ENCODE measurements around the gene NIN. TPM values are rescaled to one million over a fixed set of nuclear protein-coding genes. Genes with fewer than 3 reads are reported as not detected.

NIN gene
- total RNA-seq, 1 experiment from 2014 or later, result 36.5 TPM

DNA sequence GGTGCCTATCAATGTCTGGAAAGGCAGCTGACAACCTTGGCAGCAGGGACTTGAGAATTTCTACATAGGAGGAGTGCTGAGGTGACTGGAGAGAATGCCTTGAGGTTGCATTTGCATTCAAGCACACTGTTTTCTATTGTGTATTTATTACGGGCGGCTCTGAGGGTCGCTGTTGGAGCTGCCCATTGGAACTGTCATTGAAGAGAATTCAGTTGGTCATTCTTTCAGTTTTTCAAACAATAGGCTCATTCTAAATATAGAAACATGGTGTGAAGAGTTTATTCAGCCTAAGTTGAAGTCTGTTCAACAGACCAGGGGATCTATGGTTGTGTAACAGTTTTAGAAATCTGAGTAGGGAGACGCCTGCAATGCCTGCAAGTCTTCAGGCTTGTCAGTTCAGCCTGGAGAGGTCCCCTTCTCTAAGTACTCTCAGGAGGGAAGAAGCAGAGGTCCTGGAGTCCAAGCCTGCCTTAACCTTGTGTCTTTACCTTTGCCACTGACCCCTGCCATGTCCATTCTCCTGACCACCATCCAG lies 31.1 kb upstream of the NIN start:
- no peaks in the 10 kb centered on the region for H4K20me1 ChIP-seq (ENCODE audit: insufficient read depth)
- intact Hi-C loops (cut with micrococcal nuclease; ENCODE audit: unreplicated experiment), result loop anchor here (5.0 kb wide), 1 partner anchor 85 kb away; no protein-coding TSS in a partner anchor
- no peaks in the 10 kb centered on the region for H3K4me1 ChIP-seq (replicated peaks; ENCODE audit: insufficient read depth)
- no peak overlapping the region for H2AFZ ChIP-seq
- no peaks in the 10 kb centered on the region for H3K9me3 ChIP-seq (ENCODE audit: insufficient read depth, low read depth)
- TF ChIP-seq, protein P1, sequence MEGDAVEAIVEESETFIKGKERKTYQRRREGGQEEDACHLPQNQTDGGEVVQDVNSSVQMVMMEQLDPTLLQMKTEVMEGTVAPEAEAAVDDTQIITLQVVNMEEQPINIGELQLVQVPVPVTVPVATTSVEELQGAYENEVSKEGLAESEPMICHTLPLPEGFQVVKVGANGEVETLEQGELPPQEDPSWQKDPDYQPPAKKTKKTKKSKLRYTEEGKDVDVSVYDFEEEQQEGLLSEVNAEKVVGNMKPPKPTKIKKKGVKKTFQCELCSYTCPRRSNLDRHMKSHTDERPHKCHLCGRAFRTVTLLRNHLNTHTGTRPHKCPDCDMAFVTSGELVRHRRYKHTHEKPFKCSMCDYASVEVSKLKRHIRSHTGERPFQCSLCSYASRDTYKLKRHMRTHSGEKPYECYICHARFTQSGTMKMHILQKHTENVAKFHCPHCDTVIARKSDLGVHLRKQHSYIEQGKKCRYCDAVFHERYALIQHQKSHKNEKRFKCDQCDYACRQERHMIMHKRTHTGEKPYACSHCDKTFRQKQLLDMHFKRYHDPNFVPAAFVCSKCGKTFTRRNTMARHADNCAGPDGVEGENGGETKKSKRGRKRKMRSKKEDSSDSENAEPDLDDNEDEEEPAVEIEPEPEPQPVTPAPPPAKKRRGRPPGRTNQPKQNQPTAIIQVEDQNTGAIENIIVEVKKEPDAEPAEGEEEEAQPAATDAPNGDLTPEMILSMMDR (conservative IDR thresholded peaks at IDR 0.05), result no peak
- no peak for TF ChIP-seq EZH2 (IDR thresholded peaks at IDR 0.05; ENCODE audit: low read depth)
- POLR2A ChIA-PET (ENCODE audit: unreplicated experiment), result interaction anchor here (0.6 kb wide), 1 partner anchor 373 kb away, joined by 6 read pairs; no protein-coding TSS in a partner anchor
- no peak for DNase-seq
- BruUV-seq (replicated peaks), result no TSS peak
- no peak overlapping the region for H3K4me2 ChIP-seq
- no peaks in the 10 kb centered on the region for H3F3A ChIP-seq (ENCODE audit: insufficient read depth, low read depth)
- CTCF ChIA-PET, result interaction anchor here (3.0 kb wide), 1 partner anchor 86 kb away, joined by 10 read pairs; no protein-coding TSS in a partner anchor
- no peaks in the 10 kb centered on the region for H3K36me3 ChIP-seq (ENCODE audit: low read depth)
- no peaks in the 10 kb centered on the region for H3K79me2 ChIP-seq (ENCODE audit: low read depth)
- no peaks in the 10 kb centered on the region for H3K9me2 ChIP-seq (ENCODE audit: insufficient read depth)
- no peak overlapping the region for H3K27ac ChIP-seq
- no peak overlapping the region for H3K4me3 ChIP-seq
- no peaks in the 10 kb centered on the region for H3K27me3 ChIP-seq (ENCODE audit: insufficient read depth, low read depth)

DNA sequence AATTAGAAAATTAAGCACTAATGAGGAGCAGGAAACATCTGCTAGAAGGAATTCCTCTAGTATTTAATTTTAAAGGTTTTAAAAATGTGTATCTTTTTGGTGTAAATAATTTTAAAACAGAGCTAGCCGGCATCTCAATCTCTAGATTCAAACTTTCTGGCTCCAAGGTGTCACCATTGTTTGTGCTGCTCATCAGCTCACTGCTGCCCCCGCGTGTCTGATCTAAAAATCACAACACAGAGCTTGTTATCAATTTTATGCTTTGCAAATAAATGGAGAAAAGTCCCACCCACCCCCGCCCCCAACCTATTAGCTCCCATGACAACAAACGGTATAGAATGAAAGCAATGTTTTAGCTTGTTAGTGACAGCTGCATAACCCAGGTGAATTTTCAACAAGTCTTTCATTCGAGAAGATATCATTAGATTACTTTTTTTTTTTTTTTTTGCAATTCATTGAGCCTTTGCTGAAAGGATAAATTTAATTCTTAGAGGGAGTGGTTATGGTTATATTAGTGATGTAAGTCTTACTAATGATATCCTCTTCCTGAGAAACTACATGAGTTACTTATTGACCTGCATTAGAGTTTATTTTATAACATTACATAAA lies 29.6 kb upstream of the NIN start:
- DNase-seq, result peak; percentile 64 to 80
- H2AFZ ChIP-seq, result peak overlapping the region; percentile 91
- H3K27ac ChIP-seq, result no peak overlapping the region
- no peaks in the 10 kb centered on the region for H3K9me2 ChIP-seq (ENCODE audit: insufficient read depth)
- no peaks in the 10 kb centered on the region for H3K9me3 ChIP-seq (ENCODE audit: insufficient read depth, low read depth)
- intact Hi-C loops (cut with micrococcal nuclease; ENCODE audit: unreplicated experiment), result loop anchor here (1.0 to 5.0 kb wide), 3 partner anchors 83 to 539 kb away; no protein-coding TSS in a partner anchor
- no peaks in the 10 kb centered on the region for H3K4me1 ChIP-seq (replicated peaks; ENCODE audit: insufficient read depth)
- no peaks in the 10 kb centered on the region for H3K36me3 ChIP-seq (ENCODE audit: low read depth)
- no peak for TF ChIP-seq EZH2 (IDR thresholded peaks at IDR 0.05; ENCODE audit: low read depth)
- TF ChIP-seq, protein P1 (conservative IDR thresholded peaks at IDR 0.05), result peak; percentile 78
- H3K4me3 ChIP-seq, result peak overlapping the region; percentile 56; the same call in 1 of the 2 replicates
- no peaks in the 10 kb centered on the region for H3F3A ChIP-seq (ENCODE audit: insufficient read depth, low read depth)
- H4K20me1 ChIP-seq (ENCODE audit: insufficient read depth), result no peaks in the 10 kb centered on the region
- H3K79me2 ChIP-seq (ENCODE audit: low read depth), result no peaks in the 10 kb centered on the region
- CTCF ChIA-PET, result interaction anchor here (0.5 to 3.0 kb wide), 16 partner anchors 9 to 807 kb away, joined by 3 to 10 read pairs (median 4); partner anchors contain the start of gene NIN
- peak overlapping the region; percentile 98 for H3K4me2 ChIP-seq
- H3K27me3 ChIP-seq (ENCODE audit: insufficient read depth, low read depth), result no peaks in the 10 kb centered on the region
- POLR2A ChIA-PET (ENCODE audit: unreplicated experiment), result interaction anchor here (0.6 to 0.7 kb wide), 6 partner anchors 29 to 515 kb away, joined by 3 to 6 read pairs (median 4); no protein-coding TSS in a partner anchor
- no TSS peak for BruUV-seq (replicated peaks)

DNA sequence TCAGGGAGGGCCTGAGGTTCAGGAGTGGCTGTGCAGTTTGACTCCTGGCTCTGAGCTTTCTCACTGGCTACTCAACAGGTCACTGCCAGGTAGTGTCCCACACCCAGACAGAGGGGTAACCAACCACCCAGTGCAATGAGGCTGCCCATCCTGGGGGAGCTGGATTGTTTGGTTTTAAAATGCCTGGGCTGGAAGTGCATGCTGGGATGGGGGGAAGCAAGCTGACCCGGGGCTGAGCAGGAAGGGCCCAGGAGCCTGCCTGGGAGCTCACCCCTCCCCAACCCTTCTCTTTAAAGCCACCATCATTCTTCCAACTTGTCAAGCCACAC lies 28.3 kb upstream of the NIN start:
- Histone ChIP-seq H3K79me2 (ENCODE audit: low read depth) (no peaks in the 10 kb centered on the region), H3K4me3 (peak overlapping the region; percentile 56; the same call in 1 of the 2 replicates), H3K4me2 (peak overlapping the region; percentile 98), H3K9me2 (ENCODE audit: insufficient read depth) (no peaks in the 10 kb centered on the region), H3K4me1 (replicated peaks; ENCODE audit: insufficient read depth) (no peaks in the 10 kb centered on the region), H3K9me3 (ENCODE audit: insufficient read depth, low read depth) (no peaks in the 10 kb centered on the region), H3K36me3 (ENCODE audit: low read depth) (no peaks in the 10 kb centered on the region), H2AFZ (no peak overlapping the region), H3K27me3 (ENCODE audit: insufficient read depth, low read depth) (no peaks in the 10 kb centered on the region), H4K20me1 (ENCODE audit: insufficient read depth) (no peaks in the 10 kb centered on the region), H3K27ac (no peak overlapping the region), H3F3A (ENCODE audit: insufficient read depth, low read depth) (no peaks in the 10 kb centered on the region)
- intact Hi-C loops (cut with micrococcal nuclease; ENCODE audit: unreplicated experiment), result no loop called here
- ChIA-PET POLR2A (ENCODE audit: unreplicated experiment) (interaction anchor here (0.6 kb wide), 1 partner anchor 1120 kb away, joined by 3 read pairs; no protein-coding TSS in a partner anchor), CTCF (interaction anchor here (1.7 to 3.0 kb wide), 2 partner anchors 82 to 84 kb away, joined by 5 to 10 read pairs; no protein-coding TSS in a partner anchor)
- no TSS peak for BruUV-seq (replicated peaks)
- TF ChIP-seq, protein P1 (conservative IDR thresholded peaks at IDR 0.05), result no peak
- no peak for TF ChIP-seq EZH2 (IDR thresholded peaks at IDR 0.05; ENCODE audit: low read depth)
- no peak for DNase-seq
